ENCODE measurements around the gene LAMA5.

LAMA5 gene

DNA sequence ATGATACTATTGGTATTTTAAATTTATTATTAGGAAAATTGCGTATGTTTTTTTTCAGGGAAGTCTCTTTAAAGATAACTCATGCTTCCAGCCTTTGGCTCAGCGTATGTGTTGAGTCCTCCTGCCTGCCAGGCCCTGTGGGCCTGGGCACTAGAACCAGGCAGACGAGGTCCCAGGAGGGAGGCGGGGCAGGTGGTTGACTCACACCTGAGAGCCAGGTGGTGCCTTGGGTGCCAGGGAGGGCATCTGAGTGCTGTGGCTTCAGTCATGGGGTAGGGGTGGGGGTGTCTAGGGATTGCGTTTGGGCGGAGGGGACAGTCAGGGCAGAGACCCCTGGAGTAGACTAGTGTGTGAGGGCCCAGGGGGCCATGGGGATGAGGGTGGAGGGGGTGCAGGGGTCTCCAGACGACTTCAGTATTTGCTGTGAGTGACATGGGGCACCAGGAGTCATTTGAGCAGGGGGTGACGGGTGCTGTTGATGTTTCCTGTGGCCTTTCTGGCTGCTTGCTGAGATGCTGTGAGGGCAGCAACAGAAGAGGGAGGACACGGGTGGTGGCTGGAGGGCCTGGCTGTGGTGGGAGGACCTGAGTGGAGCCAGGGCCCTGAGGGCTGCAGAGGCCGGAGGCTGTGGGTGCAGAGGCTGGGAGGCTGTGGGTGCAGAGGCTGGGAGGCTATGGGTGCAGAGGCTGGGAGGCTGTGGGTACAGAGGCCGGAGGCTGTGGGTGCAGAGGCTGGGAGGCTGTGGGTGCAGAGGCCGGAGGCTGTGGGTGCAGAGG, 79.2 kb downstream of the LAMA5 start:
- H3K9me3 ChIP-seq (ENCODE audit: control insufficient read depth, insufficient read depth, low read length): no peaks in the 10 kb centered on the region
- H3K36me3 ChIP-seq (ENCODE audit: insufficient read depth, low read length): peaks cover 9% of the 10 kb centered on the region
- no peak overlapping the region for H3K9ac ChIP-seq (ENCODE audit: low read depth, low read length)
- no peaks in the 10 kb centered on the region for H3K4me1 ChIP-seq (ENCODE audit: insufficient read depth, low read length)

DNA sequence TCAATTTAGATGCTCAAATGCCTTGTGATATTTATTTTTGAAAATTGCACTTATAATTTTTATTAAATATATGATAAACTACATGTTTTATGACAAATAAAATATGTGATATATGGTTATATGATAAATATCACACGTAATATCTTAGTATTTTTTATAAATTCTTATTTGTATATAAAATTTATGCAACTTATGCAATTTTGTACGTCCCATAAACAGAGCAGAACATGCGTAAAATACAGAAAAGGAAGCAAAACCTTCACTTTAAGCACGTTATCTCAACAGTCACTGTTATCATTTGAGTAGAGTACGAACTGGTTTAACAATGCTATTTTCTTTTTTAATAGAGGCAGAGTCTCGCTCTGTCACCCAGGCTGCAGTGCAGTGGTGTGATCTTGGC, 80.0 kb downstream of the LAMA5 start:
- Histone ChIP-seq H3K9ac (ENCODE audit: low read depth, low read length) (no peak overlapping the region), H3K4me1 (ENCODE audit: insufficient read depth, low read length) (no peaks in the 10 kb centered on the region), H3K36me3 (ENCODE audit: insufficient read depth, low read length) (peaks cover 10% of the 10 kb centered on the region), H3K9me3 (ENCODE audit: control insufficient read depth, insufficient read depth, low read length) (no peaks in the 10 kb centered on the region)

DNA sequence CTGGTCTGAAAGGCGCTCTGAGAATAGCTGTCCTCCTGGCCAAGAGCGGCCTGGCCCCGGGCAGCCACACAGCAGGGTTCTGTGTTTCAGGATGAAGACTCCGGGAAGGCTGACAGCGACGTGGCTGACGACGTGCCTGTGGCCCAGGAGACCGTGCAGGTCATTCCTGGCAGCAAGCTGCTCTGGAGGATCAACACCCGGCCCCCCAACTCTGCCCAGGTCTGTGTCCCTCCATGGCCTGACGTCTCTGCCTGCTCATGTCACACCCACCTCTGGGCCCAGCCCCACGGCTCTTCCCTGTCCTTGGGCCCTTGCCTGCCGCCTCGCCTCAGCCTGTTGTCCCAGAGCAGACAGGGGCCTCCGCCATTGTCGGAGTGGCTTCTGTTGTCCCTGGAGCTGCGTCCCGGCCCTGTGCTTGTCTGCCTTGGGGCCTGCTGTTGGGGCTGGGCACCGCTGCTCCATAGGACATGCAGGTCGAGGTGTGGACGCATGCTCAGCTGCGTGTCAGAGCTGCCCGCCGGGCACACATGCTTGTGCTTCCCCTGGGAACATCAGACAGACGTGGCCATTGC, 80.5 kb downstream of the LAMA5 start:
- Histone ChIP-seq H3K9me3 (ENCODE audit: control insufficient read depth, insufficient read depth, low read length) (no peaks in the 10 kb centered on the region), H3K36me3 (ENCODE audit: insufficient read depth, low read length) (peaks cover 16% of the 10 kb centered on the region), H3K9ac (ENCODE audit: low read depth, low read length) (no peak overlapping the region), H3K4me1 (ENCODE audit: insufficient read depth, low read length) (no peaks in the 10 kb centered on the region)

DNA sequence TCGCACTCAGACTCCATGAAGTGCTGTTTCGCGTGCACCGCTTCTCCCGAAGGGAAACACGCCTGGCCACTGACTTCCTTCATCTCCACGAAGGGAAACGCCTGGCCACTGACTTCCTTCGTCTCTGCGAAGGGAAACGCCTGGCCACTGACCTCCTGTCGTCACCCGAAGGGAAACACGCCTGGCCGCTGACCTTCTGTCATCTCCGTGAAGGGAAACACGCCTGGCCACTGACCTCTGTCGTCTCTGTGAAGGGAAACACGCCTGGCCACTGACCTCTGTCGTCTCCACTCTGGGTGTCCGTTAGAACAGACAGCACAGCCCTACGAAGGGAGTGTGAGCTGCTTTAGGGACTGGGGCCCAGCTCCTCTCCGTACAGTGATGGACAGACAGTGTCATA, 81.4 kb downstream of the LAMA5 start:
- Histone ChIP-seq H3K9ac (ENCODE audit: low read depth, low read length) (no peak overlapping the region), H3K9me3 (ENCODE audit: control insufficient read depth, insufficient read depth, low read length) (no peaks in the 10 kb centered on the region), H3K36me3 (ENCODE audit: insufficient read depth, low read length) (peaks cover 18% of the 10 kb centered on the region), H3K4me1 (ENCODE audit: insufficient read depth, low read length) (no peaks in the 10 kb centered on the region)

DNA sequence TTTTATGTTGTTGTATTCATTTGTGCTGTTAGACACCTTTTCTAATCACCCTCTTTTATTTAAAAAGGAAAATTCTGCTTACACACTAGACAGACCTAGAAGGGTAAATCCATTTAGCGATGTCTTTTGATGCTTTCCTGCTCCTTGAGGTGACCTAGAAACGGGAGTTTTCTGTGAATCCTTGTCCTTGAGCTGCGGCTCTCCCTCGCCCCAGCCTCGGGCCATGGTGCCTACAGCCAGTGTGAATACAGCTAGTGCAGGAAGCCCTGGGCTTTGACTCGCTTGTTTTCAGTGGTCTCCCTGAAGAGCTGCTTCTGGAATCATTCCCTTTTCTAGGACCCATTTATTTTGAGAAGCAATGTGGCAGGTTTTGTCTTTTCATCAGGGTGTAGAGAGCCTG, 82.0 kb downstream of the LAMA5 start:
- H3K9me3 ChIP-seq (ENCODE audit: control insufficient read depth, insufficient read depth, low read length): no peaks in the 10 kb centered on the region
- peaks cover 19% of the 10 kb centered on the region for H3K36me3 ChIP-seq (ENCODE audit: insufficient read depth, low read length)
- H3K9ac ChIP-seq (ENCODE audit: low read depth, low read length): no peak overlapping the region
- no peaks in the 10 kb centered on the region for H3K4me1 ChIP-seq (ENCODE audit: insufficient read depth, low read length)

DNA sequence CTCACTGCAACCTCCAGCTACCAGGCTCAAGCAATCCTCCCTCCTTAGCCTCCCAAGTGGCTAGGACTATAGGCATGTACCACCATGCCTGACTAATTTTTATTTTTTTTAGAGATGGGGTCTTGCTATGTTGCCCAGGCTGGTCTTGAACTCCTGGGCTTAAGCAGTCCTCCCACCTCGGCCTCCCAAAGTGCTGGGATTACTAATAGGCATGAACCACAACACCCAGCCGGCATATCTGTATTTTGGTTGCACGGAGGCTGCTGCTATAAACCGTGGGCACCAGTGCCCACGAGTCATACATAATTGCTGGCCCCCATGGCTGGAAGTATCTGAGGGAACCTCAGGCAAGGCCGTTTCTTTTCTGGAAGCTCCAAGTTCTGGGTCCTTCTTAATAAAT, 82.7 kb downstream of the LAMA5 start:
- Histone ChIP-seq H3K9me3 (ENCODE audit: control insufficient read depth, insufficient read depth, low read length) (no peaks in the 10 kb centered on the region), H3K4me1 (ENCODE audit: insufficient read depth, low read length) (no peaks in the 10 kb centered on the region), H3K9ac (ENCODE audit: low read depth, low read length) (no peak overlapping the region), H3K36me3 (ENCODE audit: insufficient read depth, low read length) (peaks cover 19% of the 10 kb centered on the region)

DNA sequence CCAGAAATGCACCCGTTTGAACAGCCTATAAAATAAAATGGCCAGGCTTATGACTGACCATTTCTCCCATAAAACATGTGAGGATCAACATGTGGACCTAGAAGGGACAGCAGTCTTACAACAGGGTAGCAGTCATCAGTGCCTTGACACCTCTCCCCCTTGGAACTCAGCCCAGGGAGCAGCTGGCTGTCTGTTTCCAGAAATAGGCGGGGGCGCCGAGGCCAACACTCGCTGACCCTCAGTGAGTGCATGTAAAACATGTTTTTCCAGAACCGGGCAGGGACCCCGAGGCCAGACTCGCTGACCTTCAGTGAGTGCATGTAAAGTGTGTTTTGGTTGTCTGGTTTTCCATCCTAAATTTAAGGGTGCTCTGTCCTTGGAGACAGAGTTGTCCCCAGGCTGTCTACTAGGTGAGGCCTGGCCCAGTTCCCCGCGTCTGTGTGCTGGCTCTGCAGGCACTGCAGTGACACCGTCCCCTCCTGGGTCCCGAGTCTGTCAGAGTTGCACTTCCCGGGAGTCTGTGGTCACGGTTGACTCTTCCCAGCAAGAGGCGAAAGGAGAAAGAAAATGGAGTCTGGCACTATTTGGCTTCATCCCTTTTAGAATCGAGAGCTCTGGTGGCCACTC, 84.1 kb downstream of the LAMA5 start:
- Histone ChIP-seq H3K9ac (ENCODE audit: low read depth, low read length) (no peak overlapping the region), H3K4me1 (ENCODE audit: insufficient read depth, low read length) (no peaks in the 10 kb centered on the region), H3K36me3 (ENCODE audit: insufficient read depth, low read length) (peaks cover 19% of the 10 kb centered on the region), H3K9me3 (ENCODE audit: control insufficient read depth, insufficient read depth, low read length) (no peaks in the 10 kb centered on the region)

DNA sequence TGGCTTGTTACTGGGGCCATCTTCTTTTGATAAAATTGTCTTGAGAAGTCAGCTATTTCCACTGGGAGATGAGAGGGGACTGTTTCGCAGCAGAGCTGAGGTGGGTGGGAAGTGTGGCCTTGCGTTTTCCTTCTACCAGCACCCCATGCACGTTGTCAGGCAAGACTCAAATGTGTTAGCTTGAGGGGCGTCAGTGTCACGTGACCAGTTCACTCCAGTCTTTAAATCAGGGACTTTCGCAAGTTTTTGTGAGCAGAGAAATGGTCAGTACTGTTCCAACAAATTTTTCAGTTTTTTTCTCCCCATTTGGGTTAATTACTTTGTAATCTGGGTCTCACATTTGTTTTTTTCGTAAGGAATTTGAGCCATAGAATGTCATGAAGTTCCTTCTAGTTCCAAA, 85.0 kb downstream of the LAMA5 start:
- Histone ChIP-seq H3K9me3 (ENCODE audit: control insufficient read depth, insufficient read depth, low read length) (no peaks in the 10 kb centered on the region), H3K36me3 (ENCODE audit: insufficient read depth, low read length) (peaks cover 19% of the 10 kb centered on the region), H3K9ac (ENCODE audit: low read depth, low read length) (no peak overlapping the region), H3K4me1 (ENCODE audit: insufficient read depth, low read length) (no peaks in the 10 kb centered on the region)

DNA sequence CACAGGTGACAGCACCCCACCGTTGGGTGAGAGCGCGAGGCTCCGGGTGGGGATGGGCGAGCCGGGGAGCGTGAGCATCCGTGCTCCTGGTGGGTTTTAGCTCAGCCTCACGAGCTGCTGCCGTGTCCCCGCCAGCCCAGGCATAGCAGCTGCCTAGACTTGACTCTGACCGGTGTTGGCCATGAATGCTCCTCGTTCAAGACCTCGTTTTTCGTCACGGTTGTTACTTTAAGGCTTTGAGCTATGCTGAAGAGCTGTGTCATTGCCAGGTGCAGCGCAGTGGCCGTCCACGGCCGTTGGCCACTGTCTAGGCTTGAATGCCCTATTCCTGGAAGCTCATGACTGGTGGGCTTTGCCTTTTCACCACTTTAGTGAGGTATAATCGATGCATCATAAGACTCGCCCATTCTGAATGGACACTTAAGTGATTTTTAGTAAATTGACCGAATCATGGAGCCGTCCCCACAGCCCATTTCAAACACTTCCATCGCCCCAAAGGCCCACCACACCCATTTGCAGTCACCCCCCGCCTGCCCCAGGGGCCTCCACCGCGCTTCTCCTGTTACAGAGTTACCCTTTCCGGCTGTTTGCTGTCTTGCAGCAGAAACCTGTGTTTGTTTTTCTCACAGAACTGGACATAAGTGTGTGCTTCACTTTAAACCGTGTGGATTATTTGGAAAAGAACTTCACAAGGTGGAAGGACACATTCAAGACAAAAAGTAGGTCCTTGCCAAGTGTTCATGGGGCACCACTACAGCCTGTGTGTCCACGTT, 85.8 kb downstream of the LAMA5 start:
- H3K9ac ChIP-seq (ENCODE audit: low read depth, low read length): no peak overlapping the region
- H3K4me1 ChIP-seq (ENCODE audit: insufficient read depth, low read length): no peaks in the 10 kb centered on the region
- H3K9me3 ChIP-seq (ENCODE audit: control insufficient read depth, insufficient read depth, low read length): no peaks in the 10 kb centered on the region
- H3K36me3 ChIP-seq (ENCODE audit: insufficient read depth, low read length): peaks cover 19% of the 10 kb centered on the region

DNA sequence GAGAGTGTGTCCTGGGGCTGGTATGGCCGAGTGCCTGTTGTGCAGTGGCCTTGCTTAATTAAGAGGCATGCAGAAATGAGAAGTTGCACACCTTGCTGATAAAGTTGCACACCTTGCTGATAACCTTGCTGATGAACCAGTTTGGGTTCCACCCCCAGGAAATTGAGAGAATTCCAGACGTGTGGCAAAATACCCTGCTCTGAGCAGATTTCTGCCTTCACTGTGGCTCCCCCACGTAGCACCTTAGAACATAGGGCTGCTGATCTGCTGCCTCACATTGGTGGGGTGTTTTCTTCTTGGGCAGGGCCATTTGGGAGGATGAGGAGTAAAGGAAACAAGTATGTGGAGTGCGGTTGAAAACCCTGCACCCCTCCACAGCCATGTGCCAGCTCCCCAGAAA, 86.8 kb downstream of the LAMA5 start:
- Histone ChIP-seq H3K4me1 (ENCODE audit: insufficient read depth, low read length) (no peaks in the 10 kb centered on the region), H3K9ac (ENCODE audit: low read depth, low read length) (no peak overlapping the region), H3K9me3 (ENCODE audit: control insufficient read depth, insufficient read depth, low read length) (no peaks in the 10 kb centered on the region), H3K36me3 (ENCODE audit: insufficient read depth, low read length) (peaks cover 12% of the 10 kb centered on the region)

DNA sequence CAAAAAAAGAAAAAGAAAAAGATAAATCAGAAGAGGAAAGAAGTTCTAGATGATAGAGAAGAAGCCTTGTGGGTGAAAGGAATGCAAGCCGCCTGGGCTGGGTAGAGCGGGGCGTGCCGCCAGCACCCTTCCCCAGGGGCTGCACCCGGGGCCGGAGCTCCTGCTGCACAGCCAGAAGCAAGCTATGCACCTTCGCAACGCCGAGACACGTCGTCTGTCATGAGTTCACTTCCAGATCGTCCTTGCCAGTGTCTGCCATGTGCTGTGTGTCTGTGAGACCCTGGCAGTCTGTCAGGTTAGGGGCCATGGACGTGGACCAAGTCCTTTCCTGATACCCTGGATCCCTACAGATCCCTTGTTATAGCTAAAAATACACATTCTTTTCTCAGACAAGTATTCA, 89.9 kb downstream of the LAMA5 start:
- Histone ChIP-seq H3K9ac (ENCODE audit: low read depth, low read length) (no peak overlapping the region), H3K9me3 (ENCODE audit: control insufficient read depth, insufficient read depth, low read length) (no peaks in the 10 kb centered on the region), H3K4me1 (ENCODE audit: insufficient read depth, low read length) (no peaks in the 10 kb centered on the region), H3K36me3 (ENCODE audit: insufficient read depth, low read length) (peaks cover 18% of the 10 kb centered on the region)

DNA sequence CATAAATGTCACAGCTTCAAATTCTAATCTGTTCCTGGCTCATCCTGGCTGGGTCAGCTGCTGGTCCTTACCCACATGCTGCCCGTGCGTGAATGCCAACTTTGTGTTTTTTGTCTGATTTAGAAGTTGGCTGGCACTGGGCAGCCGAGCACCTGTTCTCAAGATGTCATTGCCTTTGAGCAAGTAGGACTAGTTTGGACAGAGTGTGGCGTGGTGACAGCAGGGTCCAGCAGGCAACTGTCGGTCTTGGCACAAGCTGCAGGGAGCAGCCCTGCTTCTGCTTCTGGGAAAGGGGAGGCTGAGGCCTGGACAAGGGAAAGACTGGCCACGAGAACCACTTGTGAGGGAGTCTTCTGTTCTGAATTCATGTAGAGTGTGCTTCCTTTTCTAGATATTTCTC, 90.7 kb downstream of the LAMA5 start:
- H3K9me3 ChIP-seq (ENCODE audit: control insufficient read depth, insufficient read depth, low read length): no peaks in the 10 kb centered on the region
- no peak overlapping the region for H3K9ac ChIP-seq (ENCODE audit: low read depth, low read length)
- H3K36me3 ChIP-seq (ENCODE audit: insufficient read depth, low read length): peaks cover 11% of the 10 kb centered on the region
- no peaks in the 10 kb centered on the region for H3K4me1 ChIP-seq (ENCODE audit: insufficient read depth, low read length)

DNA sequence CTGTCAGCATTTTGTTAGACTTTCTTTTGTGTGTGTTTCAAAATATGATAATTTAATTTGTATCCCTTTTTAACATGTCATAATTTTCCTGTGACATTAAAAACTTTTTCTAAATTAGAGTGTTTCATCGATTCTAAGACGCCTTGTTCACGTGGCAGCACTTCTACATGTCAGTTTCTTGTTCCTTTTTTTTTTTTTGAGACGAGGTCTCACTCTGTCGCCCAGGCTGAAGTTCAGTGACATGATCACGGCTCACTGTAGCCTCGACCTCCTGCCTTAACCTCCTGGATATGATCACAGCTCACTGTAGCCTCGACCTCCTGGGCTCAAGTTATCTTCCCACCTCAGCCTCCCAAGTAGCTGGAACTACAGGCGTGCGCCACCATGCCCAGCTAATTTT, 91.9 kb downstream of the LAMA5 start:
- Histone ChIP-seq H3K9me3 (ENCODE audit: control insufficient read depth, insufficient read depth, low read length) (no peaks in the 10 kb centered on the region), H3K9ac (ENCODE audit: low read depth, low read length) (no peak overlapping the region), H3K36me3 (ENCODE audit: insufficient read depth, low read length) (peaks cover 8% of the 10 kb centered on the region), H3K4me1 (ENCODE audit: insufficient read depth, low read length) (no peaks in the 10 kb centered on the region)

DNA sequence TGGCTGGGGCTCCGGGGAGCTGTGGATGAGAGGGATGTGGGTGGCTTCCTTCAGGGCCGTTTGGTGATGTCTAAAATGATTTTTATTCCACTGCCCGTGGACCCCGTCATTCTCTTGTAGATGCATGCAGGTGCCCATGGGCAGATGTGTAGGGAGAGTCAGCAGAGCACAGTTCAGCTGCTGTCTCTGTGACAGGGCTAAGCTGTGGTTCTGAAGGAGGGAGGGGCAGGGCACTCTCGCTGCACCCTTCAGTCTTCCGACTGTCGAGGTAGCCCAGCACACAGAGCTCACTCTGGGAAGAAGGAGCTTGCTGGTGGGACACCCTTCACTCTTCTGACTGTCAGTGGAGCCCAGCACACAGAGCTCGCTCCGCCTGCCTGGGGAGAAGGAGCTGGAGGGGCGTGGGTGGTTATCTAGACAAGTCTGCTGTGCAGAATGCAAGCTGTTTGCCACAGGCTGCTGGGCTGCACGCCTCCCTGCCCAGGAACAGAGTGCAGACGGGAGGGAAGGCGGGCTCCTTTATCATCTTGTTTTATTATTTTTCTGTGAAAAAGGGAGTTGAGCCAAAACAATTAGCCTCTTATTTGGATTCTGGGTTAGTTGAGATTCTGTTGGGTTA, 92.7 kb downstream of the LAMA5 start:
- no peak overlapping the region for H3K9ac ChIP-seq (ENCODE audit: low read depth, low read length)
- H3K9me3 ChIP-seq (ENCODE audit: control insufficient read depth, insufficient read depth, low read length): no peaks in the 10 kb centered on the region
- no peaks in the 10 kb centered on the region for H3K4me1 ChIP-seq (ENCODE audit: insufficient read depth, low read length)
- H3K36me3 ChIP-seq (ENCODE audit: insufficient read depth, low read length): peaks cover 8% of the 10 kb centered on the region

Data from ES-I3 (cell line).